Natural killer cell (primary cell): ENCODE data around the gene TENM3. TPM values are rescaled to one million over a fixed set of nuclear protein-coding genes. Genes with fewer than 3 reads are reported as not detected.

Experiments
- ATAC-seq, 3 donors: fragments of 150-1000 bp in 2 of 3; fragments of 200-7000 bp in 1 of 3; cut with Tn5 transposase; 1 replicate in 1 of 3; 2 replicates in 2 of 3; pipeline ENCODE4 v1.10.0; 2021; ENCODE audit warnings: mild to moderate bottlenecking in 2 of 3, moderate library complexity in 2 of 3
- DNase-seq, 2 donors: peaks; one replicate each; pipeline versions ENCODE4 v3.0.0 to v3.0.0-alpha.2; 2013 to 2021; ENCODE audit warnings: mixed read lengths in 1 of 2
- H3K27ac ChIP-seq: one replicate; pipeline ENCODE4 v1.5.1; 2013; ENCODE audit warnings: mild to moderate bottlenecking, low read length
- H3K27me3 ChIP-seq: one replicate; pipeline ENCODE4 v1.6.1; 2013; ENCODE audit warnings: low read length; ENCODE audit not compliant: control insufficient read depth, insufficient read depth
- H3K36me3 ChIP-seq: one replicate; pipeline ENCODE4 v1.6.1; 2013; ENCODE audit warnings: low read length; ENCODE audit not compliant: control insufficient read depth, insufficient read depth
- H3K4me1 ChIP-seq: one replicate; pipeline ENCODE4 v1.6.1; 2013; ENCODE audit warnings: low read length; ENCODE audit not compliant: control insufficient read depth, insufficient read depth
- H3K4me3 ChIP-seq: one replicate; pipeline ENCODE4 v1.5.1; 2013; ENCODE audit warnings: low read length
- H3K9me3 ChIP-seq: one replicate; pipeline ENCODE4 v1.6.1; 2013; ENCODE audit warnings: low read length; ENCODE audit not compliant: control insufficient read depth, insufficient read depth
- H3K27ac Mint-ChIP-seq, 2 donors: one replicate each; pipeline ENCODE4 v1.8.0; 2022; ENCODE audit warnings: mild to moderate bottlenecking in 2 of 2, mixed read lengths in 2 of 2, moderate library complexity in 1 of 2
- H3K27me3 Mint-ChIP-seq, 2 donors: one replicate each; pipeline ENCODE4 v1.8.0; 2022; ENCODE audit warnings: low read depth in 2 of 2, mixed read lengths in 2 of 2
- H3K36me3 Mint-ChIP-seq: one replicate; pipeline ENCODE4 v1.8.0; 2022; ENCODE audit warnings: mixed read lengths
- H3K4me1 Mint-ChIP-seq, 2 donors: one replicate each; pipeline ENCODE4 v1.8.0; 2022; ENCODE audit warnings: mixed read lengths in 2 of 2
- H3K4me3 Mint-ChIP-seq: one replicate; pipeline ENCODE4 v1.8.0; 2022; ENCODE audit warnings: mild to moderate bottlenecking, moderate library complexity, mixed read lengths
- H3K9me3 Mint-ChIP-seq, 2 donors: one replicate each; pipeline ENCODE4 v1.8.0; 2022; ENCODE audit warnings: mixed read lengths in 2 of 2
- WGBS: methylation state at CpG from one replicate; pipeline ENCODE4 v1.1.7; 2013; ENCODE audit warnings: missing lambda C conversion rate; ENCODE audit not compliant: insufficient coverage; 5-methylcytosine and 5-hydroxymethylcytosine counted together
- intact Hi-C: fragments of 100-400 bp; cut with micrococcal nuclease; formaldehyde crosslinking; loops from one replicate; pipeline ENCODE4 v1.14.2; 2022
- total RNA-seq, 4 donors: library from RNA; stranded (reverse); fragments of 120-200 nt in 1 of 4; gene quantifications; one replicate each; pipeline versions ENCODE4 v1.2.3 to v1.2.4, GENCODE V29; 2013 to 2022
- TF ChIP-seq, protein P1 (sequence below): fragments of 200-600 bp; IDR thresholded peaks from one replicate; pipeline ENCODE4 v1.8.0; 2022; ENCODE audit warnings: antibody characterized with exemption

The TENM3 gene
- total RNA-seq, 3 donors from 2014 or later (not counting 1 experiment from before 2014, with no cell fraction given), result not detected

DNA sequence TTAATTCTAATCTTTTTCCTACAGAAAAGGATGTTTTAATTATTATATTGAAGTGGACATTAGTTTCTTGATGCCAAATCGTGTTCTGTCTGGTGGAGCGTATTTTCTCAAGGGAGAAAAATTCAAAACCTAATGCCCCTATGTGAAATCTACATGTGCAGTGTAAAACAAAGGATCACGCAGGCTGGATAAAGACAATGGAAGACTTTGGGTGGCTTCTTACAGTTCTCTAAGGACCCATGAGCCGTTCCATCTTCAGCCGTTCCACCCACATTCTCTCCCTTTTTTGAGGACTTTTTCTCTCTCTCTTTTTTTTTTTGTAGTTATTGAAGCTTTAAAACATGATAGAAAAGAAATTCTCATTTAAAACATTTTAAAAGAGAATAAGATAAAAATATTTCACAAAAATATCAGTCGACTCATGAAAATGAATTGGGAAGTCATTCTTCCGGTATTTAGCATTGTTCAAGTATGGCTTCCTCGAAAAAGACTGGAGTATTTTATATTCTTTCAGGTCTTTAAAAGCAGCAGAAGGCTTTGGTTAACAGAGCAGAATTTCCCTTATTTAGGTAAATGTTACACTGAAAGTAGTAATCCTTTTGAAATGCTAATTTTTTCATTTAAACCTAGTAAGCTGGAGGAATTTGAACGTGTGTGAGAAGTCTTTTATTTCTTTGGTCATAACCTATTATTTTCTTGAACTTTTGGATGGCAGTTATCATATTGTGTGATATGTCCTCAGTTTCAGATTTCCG, 11.0 kb downstream of the TENM3 start:
- TF ChIP-seq, protein P1, sequence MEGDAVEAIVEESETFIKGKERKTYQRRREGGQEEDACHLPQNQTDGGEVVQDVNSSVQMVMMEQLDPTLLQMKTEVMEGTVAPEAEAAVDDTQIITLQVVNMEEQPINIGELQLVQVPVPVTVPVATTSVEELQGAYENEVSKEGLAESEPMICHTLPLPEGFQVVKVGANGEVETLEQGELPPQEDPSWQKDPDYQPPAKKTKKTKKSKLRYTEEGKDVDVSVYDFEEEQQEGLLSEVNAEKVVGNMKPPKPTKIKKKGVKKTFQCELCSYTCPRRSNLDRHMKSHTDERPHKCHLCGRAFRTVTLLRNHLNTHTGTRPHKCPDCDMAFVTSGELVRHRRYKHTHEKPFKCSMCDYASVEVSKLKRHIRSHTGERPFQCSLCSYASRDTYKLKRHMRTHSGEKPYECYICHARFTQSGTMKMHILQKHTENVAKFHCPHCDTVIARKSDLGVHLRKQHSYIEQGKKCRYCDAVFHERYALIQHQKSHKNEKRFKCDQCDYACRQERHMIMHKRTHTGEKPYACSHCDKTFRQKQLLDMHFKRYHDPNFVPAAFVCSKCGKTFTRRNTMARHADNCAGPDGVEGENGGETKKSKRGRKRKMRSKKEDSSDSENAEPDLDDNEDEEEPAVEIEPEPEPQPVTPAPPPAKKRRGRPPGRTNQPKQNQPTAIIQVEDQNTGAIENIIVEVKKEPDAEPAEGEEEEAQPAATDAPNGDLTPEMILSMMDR, result no peak
- Histone ChIP-seq H3K9me3 (peaks cover 5% of the 10 kb centered on the region), H3K27ac (no peak overlapping the region)

GRCh38 chr4:182255441-182256190, 12.4 kb downstream of the TENM3 start:
- Histone ChIP-seq H3K36me3 (no peaks in the 10 kb centered on the region), H3K9me3 (peaks cover 5% of the 10 kb centered on the region), H3K27me3 (no peaks in the 10 kb centered on the region), H3K27ac (no peak overlapping the region), H3K4me1 (no peaks in the 10 kb centered on the region), H3K4me3 (no peak overlapping the region)
- Mint-ChIP-seq H3K4me1 (no peaks in the 10 kb centered on the region), H3K9me3 (peaks cover 0 to 6% of the 10 kb centered on the region in 2 donors), H3K27me3 (no peaks in the 10 kb centered on the region), H3K4me3 (no peak overlapping the region), H3K36me3 (no peaks in the 10 kb centered on the region), H3K27ac (no peak overlapping the region)
- TF ChIP-seq, protein P1, result no peak
- 68% methylated on average over 8 of the region's 8 CpGs for WGBS
- no peak for DNase-seq
- ATAC-seq, result no peak
- intact Hi-C loops, result no loop called here

More for the DNA sequence above, 11.0 kb downstream of the TENM3 start:
- H3K4me1 Mint-ChIP-seq, result no peaks in the 10 kb centered on the region
- no peaks in the 10 kb centered on the region for H3K36me3 ChIP-seq
- H3K4me1 ChIP-seq, result no peaks in the 10 kb centered on the region
- peaks cover 0 to 6% of the 10 kb centered on the region in 2 donors for H3K9me3 Mint-ChIP-seq
- no peaks in the 10 kb centered on the region for H3K27me3 ChIP-seq
- ATAC-seq, result no peak
- intact Hi-C loops, result no loop called here
- no peak overlapping the region for H3K4me3 Mint-ChIP-seq
- H3K27me3 Mint-ChIP-seq, result no peaks in the 10 kb centered on the region
- H3K27ac Mint-ChIP-seq, result no peak overlapping the region
- no peaks in the 10 kb centered on the region for H3K36me3 Mint-ChIP-seq
- H3K4me3 ChIP-seq, result no peak overlapping the region
- WGBS, result 82% methylated on average over 6 of the region's 10 CpGs
- no peak for DNase-seq

- intact Hi-C loops, result no loop called here
- TF ChIP-seq, protein P1, result no peak
- Histone ChIP-seq H3K27me3 (no peaks in the 10 kb centered on the region), H3K27ac (no peak overlapping the region), H3K4me3 (no peak overlapping the region), H3K4me1 (no peaks in the 10 kb centered on the region), H3K36me3 (no peaks in the 10 kb centered on the region), H3K9me3 (peaks cover 5% of the 10 kb centered on the region)
- ATAC-seq (no peak), DNase-seq (no peak)
- no peaks in the 10 kb centered on the region for H3K27me3 Mint-ChIP-seq
- no peak overlapping the region for H3K27ac Mint-ChIP-seq
- peaks cover 2 to 6% of the 10 kb centered on the region in 2 donors for H3K9me3 Mint-ChIP-seq
- 81% methylated on average over 3 of the region's 3 CpGs for WGBS
- no peak overlapping the region for H3K4me3 Mint-ChIP-seq
- no peaks in the 10 kb centered on the region for H3K4me1 Mint-ChIP-seq
- H3K36me3 Mint-ChIP-seq, result no peaks in the 10 kb centered on the region
Measured at GRCh38 chr4:182257016-182257415, 13.8 kb downstream of the TENM3 start.
